Raji (cell line): ENCODE results near the gene CLEC20A.

ENCODE experiments used
- POLR2A ChIP-seq: IDR thresholded peaks from 2 replicates; pipeline ENCODE4 v1.6.1; 2011; ENCODE audit warnings: low read depth, low read length, control low read depth; ENCODE audit not compliant: insufficient read depth

Gene CLEC20A

DNA sequence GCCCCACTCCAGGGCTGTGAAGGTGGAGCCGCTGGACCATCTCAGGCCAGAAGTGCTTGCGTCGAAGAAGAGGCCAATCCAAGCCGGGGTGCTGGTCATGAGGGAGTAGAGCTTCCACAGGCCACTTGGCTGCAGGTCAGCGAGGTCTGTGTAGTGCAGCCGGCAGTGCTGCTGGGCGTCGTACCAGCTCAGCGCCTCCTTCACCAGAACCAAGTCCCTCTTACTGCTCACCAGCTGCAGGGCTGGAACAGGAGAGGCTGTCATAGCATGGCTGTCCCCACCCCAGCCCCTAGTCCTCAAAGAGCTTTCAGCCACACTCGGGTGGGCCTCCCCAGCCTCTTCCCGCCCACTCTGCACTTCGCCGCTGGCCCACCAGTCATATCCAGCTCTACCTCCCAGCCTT, 2.2 kb downstream of the CLEC20A start:
- no peak for TF ChIP-seq POLR2A

DNA sequence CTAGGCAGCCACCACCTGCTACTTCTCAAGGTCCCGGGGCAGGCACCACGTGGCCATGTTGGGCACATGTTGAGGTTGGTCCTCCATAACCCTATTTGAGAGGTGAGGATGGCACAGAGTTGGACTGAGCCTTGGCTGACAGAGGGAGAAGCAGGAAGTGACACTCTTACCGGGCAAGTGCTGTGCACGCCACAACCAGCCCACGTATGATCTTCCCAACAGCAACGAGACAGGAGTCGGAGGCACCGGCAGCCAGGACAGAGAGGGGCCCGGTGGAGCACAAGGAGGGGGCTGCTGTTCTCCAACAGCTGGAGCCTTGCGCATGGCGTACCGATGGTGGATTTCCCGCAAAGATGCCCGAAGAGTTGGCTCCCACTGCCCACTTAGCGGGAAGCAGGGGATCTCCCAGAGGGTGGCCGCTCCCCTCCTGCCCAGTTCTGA, 3.4 kb downstream of the CLEC20A start:
- TF ChIP-seq POLR2A: no peak

DNA sequence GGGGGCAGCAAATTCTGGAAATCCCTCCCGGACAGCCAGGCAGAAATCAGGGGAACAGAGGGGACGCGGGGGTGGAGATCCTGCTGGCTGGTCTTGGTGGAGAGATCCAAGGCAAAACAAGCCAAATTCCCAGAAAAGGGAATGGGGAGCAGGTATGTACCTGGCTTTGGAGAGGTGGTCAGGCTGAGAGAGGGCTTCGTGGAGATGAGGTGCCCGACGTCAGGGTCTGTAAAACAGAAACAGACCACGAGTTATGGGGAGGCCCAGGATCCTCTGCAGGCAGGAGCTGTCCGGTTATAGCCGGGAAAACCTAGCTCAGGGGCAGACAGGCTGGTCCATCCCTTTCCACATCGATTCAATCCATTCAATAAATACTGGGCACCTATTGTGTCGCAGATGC, 4.4 kb downstream of the CLEC20A start:
- no peak for TF ChIP-seq POLR2A

DNA sequence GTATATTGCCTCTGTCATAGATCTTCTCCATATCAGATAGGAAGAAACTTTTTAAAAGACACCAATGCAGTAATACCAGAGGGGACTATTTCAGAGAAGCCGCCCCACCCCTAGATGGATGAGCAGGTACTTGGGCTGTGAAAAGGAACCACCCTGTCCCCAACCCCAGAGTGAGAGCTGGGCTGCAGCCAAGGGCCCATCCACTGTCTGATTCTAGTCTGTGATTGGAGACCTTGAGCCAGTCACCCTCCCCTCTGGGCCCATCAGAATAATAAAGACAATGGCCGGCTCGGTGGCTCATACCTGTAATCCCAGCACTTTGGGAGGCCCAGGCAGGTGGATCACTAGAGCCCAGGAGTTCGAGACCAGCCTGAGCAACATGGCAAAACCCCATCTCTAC, 5.0 kb downstream of the CLEC20A start:
- TF ChIP-seq POLR2A: no peak

DNA sequence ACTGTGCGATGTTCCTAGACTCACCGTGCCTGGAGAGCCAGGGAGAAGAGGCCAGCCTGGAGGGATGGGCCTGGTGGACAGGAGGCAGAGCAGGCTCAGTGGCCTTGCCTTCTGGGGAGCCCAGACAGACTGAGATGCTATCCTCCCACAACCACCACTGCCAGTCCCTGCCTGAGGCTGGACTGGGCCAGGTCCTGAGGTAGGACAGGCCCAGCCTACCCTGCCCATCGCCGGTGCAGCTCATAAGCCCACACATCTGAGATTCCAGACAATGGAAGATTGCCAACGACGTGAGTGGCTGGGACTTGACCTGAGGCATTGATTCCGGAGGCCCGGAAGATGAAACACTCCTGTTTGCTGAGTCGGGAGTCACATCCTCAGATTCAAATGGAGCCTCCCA, 5.8 kb downstream of the CLEC20A start:
- no peak for TF ChIP-seq POLR2A

DNA sequence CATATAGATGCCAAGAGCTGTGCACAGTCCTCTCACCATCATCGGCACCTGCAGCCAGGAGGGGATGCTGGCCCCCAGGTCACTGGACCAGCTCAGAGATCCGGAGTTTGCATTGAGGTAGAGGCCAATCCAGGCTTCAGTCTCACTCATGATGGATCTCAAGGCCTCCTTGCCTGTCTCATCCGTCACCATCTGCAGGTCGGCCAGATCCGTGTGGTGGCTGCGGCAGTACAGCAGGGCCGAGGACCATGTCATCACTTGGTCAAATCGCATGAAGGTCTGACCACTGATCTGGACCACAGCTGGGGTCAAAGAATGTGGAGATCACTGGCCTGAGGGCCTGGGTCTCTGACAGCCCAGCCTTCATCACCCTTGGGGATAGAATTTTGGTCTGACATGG, 6.6 kb downstream of the CLEC20A start:
- no peak for TF ChIP-seq POLR2A

DNA sequence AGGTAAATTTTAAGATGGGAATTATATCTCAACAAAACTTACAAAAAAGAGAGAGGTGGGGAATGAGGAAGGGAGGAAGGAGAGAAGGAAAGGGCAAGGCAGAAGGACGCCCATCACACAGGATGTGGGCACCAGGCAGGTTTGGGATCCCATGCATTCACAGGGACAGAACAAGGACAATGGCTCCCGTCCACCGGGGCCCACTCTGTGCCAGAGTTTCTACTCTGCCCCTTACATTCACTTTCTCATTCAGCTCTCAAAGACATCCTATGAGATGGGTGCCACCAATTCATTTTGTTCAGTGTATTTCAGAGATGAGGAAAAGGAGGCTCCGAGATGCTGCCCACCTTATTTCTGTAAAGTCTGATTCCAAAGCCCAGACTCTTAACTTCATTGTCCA, 7.4 kb downstream of the CLEC20A start:
- no peak for TF ChIP-seq POLR2A

DNA sequence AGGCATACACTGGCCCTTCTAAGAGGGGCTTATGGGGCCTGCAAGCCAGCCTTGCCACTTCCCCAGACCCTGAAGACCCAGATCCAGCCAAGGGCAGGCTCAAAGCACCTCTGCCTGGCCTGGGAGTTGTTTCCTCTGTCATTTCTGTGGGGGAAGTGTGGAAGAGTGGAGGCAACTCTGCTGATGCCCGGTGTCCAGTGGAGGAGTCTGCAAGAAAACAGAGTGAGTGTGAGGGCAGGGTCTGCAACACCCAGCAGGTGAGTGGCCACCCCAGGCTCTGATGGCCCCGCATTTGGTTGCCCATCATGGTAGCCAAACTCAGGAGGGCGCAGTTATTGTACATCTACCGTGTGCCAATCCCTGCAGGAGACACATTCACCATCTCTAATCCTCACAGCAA, 8.4 kb downstream of the CLEC20A start:
- TF ChIP-seq POLR2A: no peak

DNA sequence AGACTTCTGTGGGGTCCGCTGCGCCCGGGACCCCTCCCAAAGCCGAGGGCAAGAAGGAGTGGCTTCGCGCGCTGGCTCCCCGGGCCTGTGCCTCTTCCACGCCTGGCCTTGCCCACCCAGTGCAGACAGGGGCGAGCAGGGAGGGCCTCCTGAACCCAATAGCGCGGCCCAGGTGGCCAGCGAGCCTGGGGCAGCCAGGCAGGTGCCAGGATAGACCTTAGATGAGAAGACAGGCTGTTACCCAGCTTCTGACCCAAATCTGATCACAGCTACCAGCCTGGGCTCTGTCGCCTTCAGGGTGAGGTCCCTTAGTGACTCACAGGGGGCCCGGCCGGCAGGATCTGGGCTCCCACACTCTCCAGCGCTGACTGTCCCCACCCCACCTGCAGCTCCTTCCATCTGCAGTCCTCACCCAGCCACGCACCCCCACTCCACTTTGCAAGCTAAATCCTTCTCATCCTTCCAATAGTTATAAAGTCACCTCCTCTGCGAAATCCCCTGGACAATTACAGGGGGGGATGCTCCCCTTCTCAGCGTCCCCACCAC, 9.6 kb downstream of the CLEC20A start:
- TF ChIP-seq POLR2A: no peak

DNA sequence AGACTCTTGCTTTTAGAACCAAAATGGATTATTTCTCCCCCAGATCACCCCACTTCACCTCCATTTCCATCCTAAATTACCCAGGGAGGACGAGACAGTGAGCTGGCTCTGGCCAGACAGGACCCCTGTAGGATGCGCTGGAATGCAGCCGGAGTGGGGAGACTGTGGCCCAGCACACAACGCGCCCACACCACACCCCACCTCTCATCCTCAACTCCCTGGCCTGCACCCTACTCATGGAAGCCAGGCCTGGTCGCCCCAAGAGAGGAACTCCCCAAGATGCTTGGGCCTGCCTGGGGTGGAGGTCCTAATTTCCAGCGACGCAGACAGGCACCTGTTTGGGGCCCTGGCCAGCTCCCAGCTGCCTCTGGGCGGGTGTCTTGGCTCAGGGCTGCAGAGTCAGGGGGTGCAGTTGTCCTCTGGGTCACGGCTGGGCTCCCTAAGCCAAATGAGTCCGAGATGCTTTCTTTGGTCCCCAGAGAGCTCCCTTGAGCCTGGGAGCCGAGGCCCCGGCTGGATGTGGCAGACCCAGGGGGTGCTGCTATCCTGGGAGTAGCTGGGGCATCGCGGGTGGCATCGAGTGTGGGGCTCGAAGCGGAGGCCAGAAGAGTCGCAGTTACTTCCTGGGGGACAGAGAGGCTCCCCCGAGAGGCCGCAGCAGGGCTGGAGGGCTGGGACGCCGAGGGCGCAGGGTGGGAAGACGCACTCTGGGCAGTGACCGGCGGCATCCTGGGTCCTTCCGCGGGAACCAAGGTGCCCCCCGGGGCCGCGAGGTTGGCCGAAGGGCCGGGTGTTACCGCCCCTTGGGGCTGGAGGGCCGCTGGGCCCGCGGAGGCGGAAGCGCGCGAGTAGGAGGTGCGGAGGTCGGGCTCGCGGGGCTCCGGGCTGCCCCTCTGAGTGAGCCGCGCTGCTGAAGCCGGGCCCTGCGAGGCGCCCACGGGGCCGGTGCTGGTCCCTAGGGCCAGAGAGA, 10.4 kb downstream of the CLEC20A start:
- no peak for TF ChIP-seq POLR2A

DNA sequence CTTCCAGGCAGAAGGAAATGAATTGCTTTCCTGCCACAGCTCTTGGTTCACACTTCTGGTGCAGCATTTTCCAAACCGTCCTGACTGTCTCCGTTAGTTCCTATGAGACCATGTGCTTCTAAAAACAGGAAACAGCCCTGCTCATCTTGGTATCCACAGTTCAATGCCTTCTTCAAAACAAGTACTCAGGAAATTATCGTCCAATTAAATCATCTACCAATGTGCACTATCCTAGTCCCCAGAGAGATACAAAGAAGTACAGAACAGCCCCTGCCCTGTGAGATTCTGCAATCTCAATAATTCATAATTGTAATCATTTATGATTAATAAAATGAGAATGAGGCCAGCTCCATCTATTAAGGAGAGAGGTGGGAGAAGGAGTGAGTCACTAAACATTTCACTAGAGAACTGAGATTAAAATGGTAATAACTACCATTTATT, 11.2 kb downstream of the CLEC20A start:
- TF ChIP-seq POLR2A: no peak

DNA sequence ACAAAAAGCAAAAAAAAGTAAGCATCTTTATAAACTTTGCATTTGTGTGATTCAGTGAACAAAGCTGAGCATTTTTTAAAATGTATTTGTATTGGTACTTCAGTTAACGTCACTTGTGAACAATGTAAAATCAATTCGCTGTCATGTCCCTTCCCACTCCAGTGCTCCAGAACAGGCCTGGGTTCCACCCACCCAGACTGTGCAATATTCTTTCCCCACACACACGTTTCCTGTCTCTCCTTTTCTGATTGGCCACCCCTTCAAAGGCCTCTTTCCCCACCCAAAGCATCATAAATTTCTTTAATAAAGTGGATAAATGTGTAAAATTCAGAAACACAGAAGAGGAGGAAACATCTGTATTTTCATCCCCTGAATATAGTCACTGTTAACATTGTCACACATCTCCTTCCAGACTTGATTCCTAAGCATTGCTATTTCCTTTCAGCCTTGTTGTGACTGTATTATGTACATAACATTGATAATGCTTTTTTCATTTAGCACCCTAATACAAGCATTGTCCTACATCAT, 12.0 kb downstream of the CLEC20A start:
- TF ChIP-seq POLR2A: no peak

DNA sequence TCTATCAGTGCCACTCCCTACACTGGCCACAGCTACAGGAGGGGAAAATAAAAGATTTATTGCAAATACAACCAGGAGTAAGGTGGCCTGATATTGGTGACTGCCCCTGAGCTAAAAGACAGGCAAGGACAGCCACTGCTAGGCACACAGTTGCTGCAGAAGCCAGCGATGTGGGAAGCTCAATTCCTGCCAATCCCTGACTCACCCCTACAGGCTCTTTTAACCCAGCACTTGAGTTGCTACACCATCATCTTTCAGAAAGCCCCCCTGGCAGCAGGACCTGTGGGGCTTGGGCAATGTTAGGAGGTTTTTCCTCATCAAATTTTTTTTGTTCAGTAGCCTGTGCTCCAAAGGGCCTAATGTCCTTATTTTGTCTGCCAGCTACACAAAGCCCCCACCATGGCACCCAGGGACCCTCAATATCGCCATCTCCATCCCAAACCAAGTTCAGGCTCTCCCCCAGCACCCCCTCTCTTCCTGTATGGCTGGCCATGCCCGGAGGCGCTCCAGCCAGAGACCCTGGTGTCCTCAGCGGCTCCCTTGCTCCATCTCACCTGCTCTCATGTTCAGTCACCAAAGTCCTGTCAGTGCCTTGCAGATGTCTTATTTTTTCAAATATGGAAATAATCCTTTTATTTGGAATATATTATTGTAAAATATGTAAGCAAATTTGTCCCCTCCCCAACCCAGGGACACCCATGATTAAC, 13.4 kb downstream of the CLEC20A start:
- no peak for TF ChIP-seq POLR2A

DNA sequence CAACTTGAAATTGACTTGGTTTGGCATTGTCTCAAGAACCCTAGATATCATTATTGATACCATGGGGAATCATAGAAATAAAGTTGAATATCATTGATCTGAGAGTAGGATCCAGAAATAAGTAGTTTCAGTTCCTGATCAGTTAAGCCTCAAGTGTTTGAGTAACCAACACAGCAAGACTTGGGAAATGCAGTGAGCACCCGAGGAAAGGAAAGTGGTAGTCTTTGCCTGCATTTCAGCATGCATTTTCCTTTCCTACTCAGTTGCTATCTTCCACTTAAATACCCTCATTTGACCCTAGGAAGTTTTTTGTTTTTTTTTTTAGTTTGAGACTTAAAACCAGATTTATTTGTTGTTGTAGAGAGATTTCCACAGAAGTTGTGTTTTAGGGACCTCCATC, 18.9 kb downstream of the CLEC20A start:
- TF ChIP-seq POLR2A: no peak

DNA sequence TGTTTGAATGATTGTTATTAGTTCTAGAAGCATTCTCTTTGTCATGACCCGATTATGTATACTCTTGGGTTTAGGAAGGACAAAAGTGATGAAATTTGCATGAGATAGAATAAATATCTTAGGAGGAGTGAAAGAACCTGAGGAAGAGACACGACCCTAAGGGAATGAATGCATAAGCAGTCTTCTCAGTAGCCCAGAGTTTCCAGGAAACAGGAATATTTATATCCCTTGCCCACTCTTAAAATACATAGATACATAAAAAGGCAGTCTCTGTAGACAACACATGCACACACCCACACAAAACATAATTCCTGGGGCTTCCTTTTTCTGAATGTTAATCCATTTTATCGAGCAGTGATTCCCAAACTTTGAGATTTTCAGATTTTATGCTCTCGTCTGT, 19.4 kb downstream of the CLEC20A start:
- no peak for TF ChIP-seq POLR2A
